ENCODE data around the gene FGGY. TPM values are rescaled to one million over a fixed set of nuclear protein-coding genes. Genes with fewer than 3 reads are reported as not detected.

Gene FGGY
- total RNA-seq, 1 donor from 2014 or later = 18.2 TPM

DNA sequence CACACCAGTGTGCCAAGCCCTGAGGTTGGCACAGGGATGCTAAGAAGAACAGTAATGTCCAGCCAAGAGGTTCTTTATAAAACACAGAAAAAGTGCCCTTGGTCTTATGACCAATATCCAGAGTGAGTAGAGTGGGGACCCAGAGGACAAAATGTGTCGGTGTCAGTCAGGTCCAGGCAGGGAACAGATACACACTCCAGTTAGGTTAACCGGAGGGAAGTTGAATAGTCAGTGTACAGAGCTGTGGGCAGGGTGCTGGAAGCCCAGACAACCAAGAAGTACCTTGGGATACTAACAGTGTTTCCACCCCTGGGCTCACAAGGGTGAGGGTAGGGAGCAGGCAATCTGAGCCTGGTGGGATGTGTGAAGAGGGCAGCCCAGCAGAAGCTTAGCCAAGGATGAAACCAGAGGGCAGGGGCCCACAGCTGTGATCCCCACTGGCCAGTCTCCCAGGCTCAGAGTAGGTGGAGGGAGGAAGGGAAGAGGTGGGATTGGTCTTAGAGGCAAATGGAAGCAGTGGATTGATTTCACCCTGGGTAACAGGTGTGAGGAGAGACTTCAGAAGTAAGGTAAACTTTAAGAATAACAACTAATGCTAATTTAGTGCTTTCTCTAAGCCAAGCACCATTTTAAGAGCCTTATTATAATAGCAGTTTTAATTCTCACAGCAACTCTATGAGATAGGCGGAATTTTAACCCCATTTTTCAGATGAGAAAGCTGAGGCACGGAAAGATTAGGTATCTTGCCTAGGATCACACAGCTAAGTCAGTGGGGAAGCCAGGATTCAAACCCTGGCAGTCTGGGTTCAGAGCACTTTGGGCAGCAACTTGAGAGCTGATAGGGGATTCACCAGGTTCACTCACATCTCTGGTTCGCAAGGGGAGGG is 374.4 kb downstream of the FGGY start:
- H3K4me1 Mint-ChIP-seq (ENCODE audit: low read depth) = peaks cover 26% of the 10 kb centered on the region
- no peak for DNase-seq (ENCODE audit: low spot score, unreplicated experiment)
- H3K36me3 Mint-ChIP-seq (ENCODE audit: insufficient read depth) = peaks cover 2% of the 10 kb centered on the region
- no peak for TF ChIP-seq CTCF (IDR thresholded peaks at IDR 0.05; ENCODE audit: unreplicated experiment)
- peak overlapping the region; percentile 67 for H3K27ac Mint-ChIP-seq
- H3K9me3 Mint-ChIP-seq (ENCODE audit: low read depth) = no peaks in the 10 kb centered on the region
- no peak overlapping the region for H3K4me3 Mint-ChIP-seq (ENCODE audit: low read depth)
- no peaks in the 10 kb centered on the region for H3K27me3 Mint-ChIP-seq

DNA sequence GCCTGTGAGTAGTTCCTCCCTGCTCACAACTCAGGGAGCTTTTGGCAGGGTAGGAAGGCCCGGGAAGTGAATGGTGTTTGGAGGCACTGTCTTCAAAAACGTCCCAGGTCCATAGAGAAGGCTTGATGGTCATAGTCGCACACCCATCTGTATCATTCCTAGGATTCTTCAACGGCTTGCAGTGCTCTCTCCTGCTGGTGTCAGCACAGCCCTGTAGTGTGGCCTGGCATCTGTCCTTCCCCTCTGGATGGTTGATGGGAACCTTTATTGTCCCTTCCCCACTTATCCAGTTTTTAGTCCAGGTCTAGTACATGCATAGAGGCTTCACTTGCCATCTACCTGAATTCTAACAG is 375.0 kb downstream of the FGGY start:
- no peak for TF ChIP-seq CTCF (IDR thresholded peaks at IDR 0.05; ENCODE audit: unreplicated experiment)
- H3K4me1 Mint-ChIP-seq (ENCODE audit: low read depth) = peaks cover 27% of the 10 kb centered on the region
- peaks cover 2% of the 10 kb centered on the region for H3K36me3 Mint-ChIP-seq (ENCODE audit: insufficient read depth)
- H3K4me3 Mint-ChIP-seq (ENCODE audit: low read depth) = no peak overlapping the region
- H3K27me3 Mint-ChIP-seq = no peaks in the 10 kb centered on the region
- H3K9me3 Mint-ChIP-seq (ENCODE audit: low read depth) = no peaks in the 10 kb centered on the region
- no peak overlapping the region for H3K27ac Mint-ChIP-seq
- no peak for DNase-seq (ENCODE audit: low spot score, unreplicated experiment)

- H3K4me3 Mint-ChIP-seq (ENCODE audit: low read depth) = no peak overlapping the region
- no peaks in the 10 kb centered on the region for H3K36me3 Mint-ChIP-seq (ENCODE audit: insufficient read depth)
- DNase-seq (ENCODE audit: low spot score, unreplicated experiment) = no peak
- H3K9me3 Mint-ChIP-seq (ENCODE audit: low read depth) = peaks cover 4% of the 10 kb centered on the region
- H3K27me3 Mint-ChIP-seq = no peaks in the 10 kb centered on the region
- TF ChIP-seq CTCF (IDR thresholded peaks at IDR 0.05; ENCODE audit: unreplicated experiment) = no peak
- peaks cover 36% of the 10 kb centered on the region for H3K4me1 Mint-ChIP-seq (ENCODE audit: low read depth)
- peak overlapping the region; percentile 6 for H3K27ac Mint-ChIP-seq
Measured at GRCh38 chr1:59672851-59673572, 376.1 kb downstream of the FGGY start.

DNA sequence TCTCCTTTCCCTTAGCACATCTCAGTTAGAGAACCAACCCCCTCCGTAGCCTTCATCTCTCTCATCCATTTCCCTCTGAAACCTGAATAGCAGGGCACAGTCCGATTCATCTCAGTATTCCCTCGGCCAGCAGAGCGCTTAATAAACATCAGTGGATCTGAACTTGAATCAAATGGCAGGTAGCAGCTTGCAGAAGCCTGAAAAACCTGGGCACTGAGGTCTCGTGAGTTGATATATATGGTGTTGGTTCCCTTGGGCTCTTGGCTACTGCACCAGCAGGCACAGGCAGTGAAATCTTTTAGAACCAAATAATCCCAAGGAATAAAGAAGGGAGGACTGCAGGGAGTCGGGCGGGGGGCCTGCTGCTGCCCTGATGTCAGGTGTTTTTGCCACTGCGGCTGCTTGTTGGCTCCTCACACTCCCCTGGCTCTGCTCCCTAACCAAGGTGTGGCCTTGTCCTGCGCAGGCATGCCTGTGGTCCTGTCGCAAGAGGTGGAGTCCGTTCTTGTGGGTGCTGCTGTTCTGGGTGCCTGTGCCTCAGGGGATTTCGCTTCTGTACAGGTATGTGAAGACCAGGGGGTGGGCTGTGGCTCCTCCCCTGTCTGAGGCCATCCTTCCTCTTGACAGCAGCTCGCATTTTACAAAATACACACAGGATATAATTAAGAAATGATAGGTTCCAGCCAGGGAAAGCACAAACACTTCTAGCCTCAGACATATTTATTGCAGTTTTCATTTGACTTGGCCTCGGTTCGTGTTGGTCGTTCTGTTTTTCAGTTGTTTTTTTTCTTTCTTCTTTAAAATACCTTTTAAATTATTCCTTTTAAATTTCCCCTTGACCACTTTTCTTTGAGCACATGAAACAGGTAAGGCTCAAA is 376.9 kb downstream of the FGGY start:
- DNase-seq (ENCODE audit: low spot score, unreplicated experiment) = no peak
- Mint-ChIP-seq H3K27me3 (no peaks in the 10 kb centered on the region), H3K27ac (peak overlapping the region; percentile 27), H3K36me3 (ENCODE audit: insufficient read depth) (no peaks in the 10 kb centered on the region), H3K4me1 (ENCODE audit: low read depth) (peaks cover 41% of the 10 kb centered on the region), H3K4me3 (ENCODE audit: low read depth) (no peak overlapping the region), H3K9me3 (ENCODE audit: low read depth) (peaks cover 4% of the 10 kb centered on the region)
- TF ChIP-seq CTCF (IDR thresholded peaks at IDR 0.05; ENCODE audit: unreplicated experiment) = no peak

DNA sequence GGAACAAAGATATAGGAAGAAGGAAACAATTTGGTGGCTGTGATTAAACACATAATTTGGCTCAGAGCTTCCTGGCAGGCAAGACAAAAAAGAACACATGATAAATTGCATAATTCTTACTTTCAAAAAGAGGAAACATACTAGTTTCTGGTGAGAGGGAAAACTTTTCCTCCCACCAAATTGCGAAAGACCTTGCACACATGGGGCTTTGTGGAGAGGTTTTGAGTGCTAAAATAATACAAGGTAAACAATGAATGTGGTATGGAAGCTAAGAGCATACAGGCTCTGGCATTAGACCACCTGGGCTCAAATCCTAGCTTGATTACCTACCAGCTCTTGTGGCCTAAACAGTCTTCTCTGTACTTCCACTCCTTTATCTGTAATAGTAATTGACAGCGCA is 377.7 kb downstream of the FGGY start:
- H3K9me3 Mint-ChIP-seq (ENCODE audit: low read depth) = peaks cover 4% of the 10 kb centered on the region
- H3K4me3 Mint-ChIP-seq (ENCODE audit: low read depth) = no peak overlapping the region
- peaks cover 40% of the 10 kb centered on the region for H3K4me1 Mint-ChIP-seq (ENCODE audit: low read depth)
- TF ChIP-seq CTCF (IDR thresholded peaks at IDR 0.05; ENCODE audit: unreplicated experiment) = no peak
- H3K36me3 Mint-ChIP-seq (ENCODE audit: insufficient read depth) = no peaks in the 10 kb centered on the region
- H3K27me3 Mint-ChIP-seq = no peaks in the 10 kb centered on the region
- DNase-seq (ENCODE audit: low spot score, unreplicated experiment) = no peak
- peak overlapping the region; percentile 27 for H3K27ac Mint-ChIP-seq
